Liver (tissue), 9 donors: ENCODE results near the gene PI4K2A. TPM values are rescaled to one million over a fixed set of nuclear protein-coding genes. Genes with fewer than 3 reads are reported as not detected.
"Not testable (repeated sequence)": the region's sequence is repeated elsewhere in the genome, so short reads cannot be mapped to it uniquely, and the experiment has no call there.

Experiments used
- DNase-seq: peaks from one replicate; pipeline ENCODE4 v3.0.0-alpha.2; 2017; ENCODE audit warnings: low spot score
- H3K27ac ChIP-seq, 2 donors: one replicate each; pipeline ENCODE4 v1.7.0; 2013; ENCODE audit warnings: inconsistent platforms in 2 of 2, low read length in 2 of 2, control low read depth in 1 of 2, low read depth in 1 of 2, mild to moderate bottlenecking in 1 of 2
- H3K27me3 ChIP-seq, 4 donors: one replicate each; pipeline versions ENCODE4 v1.6.1 to v1.7.0; 2013; ENCODE audit warnings: low read length in 3 of 4, inconsistent platforms in 1 of 4, mild to moderate bottlenecking in 1 of 4, moderate library complexity in 1 of 4; ENCODE audit not compliant: control insufficient read depth in 4 of 4, insufficient read depth in 4 of 4
- H3K36me3 ChIP-seq, 4 donors: one replicate each; pipeline versions ENCODE4 v1.6.1 to v1.7.0; 2013; ENCODE audit warnings: low read length in 3 of 4, mild to moderate bottlenecking in 3 of 4, low read depth in 1 of 4, moderate library complexity in 1 of 4; ENCODE audit not compliant: control insufficient read depth in 4 of 4, insufficient read depth in 3 of 4
- H3K4me1 ChIP-seq, 4 donors: one replicate each; pipeline versions ENCODE4 v1.6.1 to v1.7.0; 2013; ENCODE audit warnings: low read length in 3 of 4, mild to moderate bottlenecking in 3 of 4, moderate library complexity in 1 of 4; ENCODE audit not compliant: control insufficient read depth in 4 of 4, insufficient read depth in 4 of 4
- H3K4me3 ChIP-seq, 3 donors: one replicate each; pipeline versions ENCODE4 v1.6.1 to v1.7.0; 2013; ENCODE audit warnings: low read length in 3 of 3, control low read depth in 1 of 3, low read depth in 1 of 3, mild to moderate bottlenecking in 1 of 3
- H3K9ac ChIP-seq, 2 donors: one replicate each; pipeline ENCODE4 v1.7.0; 2013; ENCODE audit warnings: low read length in 2 of 2, mild to moderate bottlenecking in 2 of 2, moderate library complexity in 2 of 2, control low read depth in 1 of 2, low read depth in 1 of 2
- H3K9me3 ChIP-seq, 4 donors: one replicate each; pipeline versions ENCODE4 v1.6.1 to v1.7.0; 2013; ENCODE audit warnings: low read length in 3 of 4; ENCODE audit not compliant: control insufficient read depth in 4 of 4
- ATF3 ChIP-seq: IDR thresholded peaks from 2 replicates; pipeline ENCODE4 v1.6.1; 2016; ENCODE audit warnings: antibody characterized with exemption
- CTCF ChIP-seq: fragments of 150-350 bp; IDR thresholded peaks from 2 replicates; pipeline ENCODE4 v1.5.1; 2017; ENCODE audit warnings: improper control_type of control experiment, low read depth, low read length; ENCODE audit not compliant: missing input control
- EGR1 ChIP-seq, 2 donors: IDR thresholded peaks; 2 replicates each; pipeline ENCODE4 v1.6.1; 2016 to 2018; ENCODE audit warnings: antibody characterized with exemption in 2 of 2, low read depth in 2 of 2
- FOXA1 ChIP-seq: IDR thresholded peaks from 2 replicates; pipeline ENCODE4 v1.6.1; 2016; ENCODE audit warnings: antibody characterized with exemption
- FOXA2 ChIP-seq: IDR thresholded peaks from 2 replicates; pipeline ENCODE4 v1.6.1; 2016; ENCODE audit warnings: antibody characterized with exemption
- GABPA ChIP-seq, 2 donors: IDR thresholded peaks in 1 of 2; conservative IDR thresholded peaks in 1 of 2; 2 replicates each; pipeline ENCODE4 v1.6.1; 2016; ENCODE audit warnings: antibody characterized with exemption in 2 of 2, mild to moderate bottlenecking in 1 of 2, moderate library complexity in 1 of 2
- HNF4A ChIP-seq, 2 donors: conservative IDR thresholded peaks; 2 replicates each; pipeline ENCODE4 v1.6.1; 2016; ENCODE audit warnings: antibody characterized with exemption in 2 of 2, mild to moderate bottlenecking in 2 of 2
- HNF4G ChIP-seq: IDR thresholded peaks from 2 replicates; pipeline ENCODE4 v1.6.1; 2016; ENCODE audit warnings: antibody characterized with exemption
- JUND ChIP-seq, 2 donors: IDR thresholded peaks; 2 replicates each; pipeline ENCODE4 v1.6.1; 2016; ENCODE audit warnings: antibody characterized with exemption in 2 of 2
- MAX ChIP-seq: IDR thresholded peaks from 2 replicates; pipeline ENCODE4 v1.6.1; 2016; ENCODE audit warnings: antibody characterized with exemption
- NR2F2 ChIP-seq: IDR thresholded peaks from 2 replicates; pipeline ENCODE4 v1.6.1; 2016; ENCODE audit warnings: antibody characterized with exemption
- RAD21 ChIP-seq, 2 donors: IDR thresholded peaks; 2 replicates each; pipeline ENCODE4 v1.6.1; 2016; ENCODE audit warnings: antibody characterized with exemption in 2 of 2, mild to moderate bottlenecking in 2 of 2
- REST ChIP-seq: IDR thresholded peaks from 2 replicates; pipeline ENCODE4 v1.6.1; 2016; ENCODE audit warnings: antibody characterized with exemption, mild to moderate bottlenecking
- RXRA ChIP-seq, 2 donors: IDR thresholded peaks; 2 replicates each; pipeline ENCODE4 v1.6.1; 2017 to 2018; ENCODE audit warnings: antibody characterized with exemption in 2 of 2, mild to moderate bottlenecking in 1 of 2
- SP1 ChIP-seq: IDR thresholded peaks from 2 replicates; pipeline ENCODE4 v1.6.1; 2018; ENCODE audit warnings: antibody characterized with exemption, mild to moderate bottlenecking
- TAF1 ChIP-seq: conservative IDR thresholded peaks from 2 replicates; pipeline ENCODE4 v1.6.1; 2016; ENCODE audit warnings: antibody characterized with exemption, mild to moderate bottlenecking
- YY1 ChIP-seq: IDR thresholded peaks from 2 replicates; pipeline ENCODE4 v1.6.1; 2016; ENCODE audit warnings: antibody characterized with exemption, mild to moderate bottlenecking
- ZBTB33 ChIP-seq: IDR thresholded peaks from 2 replicates; pipeline ENCODE4 v1.6.1; 2016; ENCODE audit warnings: antibody characterized with exemption
- WGBS: extraction: QIAGEN DNeasy Blood & Tissue Kit; methylation state at CpG from one replicate; pipeline ENCODE4 v1.1.7; 2013; 5-methylcytosine and 5-hydroxymethylcytosine counted together
- polyA plus RNA-seq, 2 donors: library from polyadenylated mRNA; stranded (reverse) in 1 of 2; unstranded in 1 of 2; fragments of 200-250 nt in 1 of 2; fragments of >200 nt in 1 of 2; fragmentation: Nextera tagmentation in 1 of 2; extraction: Ambion mirVana in 1 of 2; gene quantifications; one replicate each; pipeline versions ENCODE4 v1.2.1 to v1.2.3, GENCODE V29; 2013 to 2015
- total RNA-seq, 2 donors: library from RNA; depleted of rRNA; stranded (reverse); fragments of >200 nt; gene quantifications; one replicate each; pipeline ENCODE4 v1.2.3, GENCODE V29; 2014
- donor health status: healthy.
- donor health status: healthy.
- donor health status: healthy.
- donor health status: healthy.
- donor health status: healthy.

Gene PI4K2A
- total and polyA plus RNA-seq, 4 donors, result 4.4 to 17.6 (median 11.2) TPM

- 18% methylated on average over 9 of the region's 9 CpGs for WGBS
- Histone ChIP-seq H3K4me3 (peak overlapping the region; percentile 28 to 63 (median 59)), H3K9ac (peak overlapping the region; percentile 1 to 69), H3K27me3 (no peaks in the 10 kb centered on the region), H3K36me3 (peaks cover 0 to 6% (median 5%) of the 10 kb centered on the region in 4 donors), H3K4me1 (peaks cover 8 to 47% (median 30%) of the 10 kb centered on the region in 4 donors), H3K27ac (peak overlapping the region; percentile 94 to 97), H3K9me3 (no peaks in the 10 kb centered on the region)
- no peak for TF ChIP-seq MAX
- TF ChIP-seq FOXA2, result no peak
- no peak for DNase-seq
Observed at GRCh38 chr10:97683556-97684367, 43.3 kb downstream of the PI4K2A start.

- Histone ChIP-seq H3K9ac (peak overlapping the region; percentile 1 to 95), H3K4me1 (peaks cover 8 to 47% (median 31%) of the 10 kb centered on the region in 4 donors), H3K4me3 (peak overlapping the region; percentile 28 to 63 (median 59)), H3K27ac (peak overlapping the region; percentile 94 to 97)
- 22% methylated on average over 7 of the region's 7 CpGs for WGBS
- not testable (repeated sequence) for H3K9me3 ChIP-seq, H3K27me3 ChIP-seq, DNase-seq, H3K36me3 ChIP-seq
Observed at GRCh38 chr10:97684368-97684713, 43.9 kb downstream of the PI4K2A start.

GRCh38 chr10:97684866-97685394 is 44.5 kb downstream of the PI4K2A start:
- peak; percentile 40 for TF ChIP-seq ZBTB33
- TF ChIP-seq MAX, result peak; percentile 81
- peak in 1 of 2 donors; percentile 83 for TF ChIP-seq EGR1 (IDR thresholded peaks at IDR 0.05; ENCODE audit: low read depth in 2 of 2)
- TF ChIP-seq RAD21 (IDR thresholded peaks at IDR 0.05), result peak; percentile 8 to 20
- TF ChIP-seq HNF4A (conservative IDR thresholded peaks at IDR 0.05), result peak; percentile 81 to 87
- TF ChIP-seq TAF1, result peak; percentile 21
- peak; percentile 87 for TF ChIP-seq SP1
- TF ChIP-seq HNF4G, result peak; percentile 40
- TF ChIP-seq JUND (IDR thresholded peaks at IDR 0.05), result peak; percentile 52 to 76
- TF ChIP-seq ATF3, result peak; percentile 65
- peak; percentile 57 for TF ChIP-seq FOXA1
- TF ChIP-seq FOXA2, result peak; percentile 58
- TF ChIP-seq RXRA (IDR thresholded peaks at IDR 0.05), result peak; percentile 41 to 77
- TF ChIP-seq NR2F2, result no peak
- TF ChIP-seq CTCF, result no peak
- TF ChIP-seq GABPA (IDR thresholded peaks at IDR 0.05 in 1 of 2, conservative IDR thresholded peaks at IDR 0.05 in 1 of 2), result peak in 1 of 2 donors; percentile 34
- TF ChIP-seq YY1, result peak; percentile 65
- peak; percentile 75 for TF ChIP-seq REST

More at GRCh38 chr10:97684866-97685394, 44.5 kb downstream of the PI4K2A start:
- Histone ChIP-seq H3K4me3 (peak overlapping the region; percentile 59 to 97 (median 88)), H3K27ac (peak overlapping the region; percentile 94 to 97), H3K9me3 (no peaks in the 10 kb centered on the region), H3K9ac (peak overlapping the region; percentile 61 to 95), H3K27me3 (no peaks in the 10 kb centered on the region), H3K36me3 (peaks cover 0 to 2% (median 0%) of the 10 kb centered on the region in 4 donors), H3K4me1 (peaks cover 8 to 47% (median 31%) of the 10 kb centered on the region in 4 donors)
- DNase-seq, result no peak
- 21% methylated on average over 5 of the region's 5 CpGs for WGBS
